ENCODE data around the gene PAPPA.
A peak's percentile ranks its signal among the peaks of the same experiment; 100 is the strongest.

The PAPPA gene

GRCh38 chr9:116355153-116355921 lies 201.7 kb downstream of the PAPPA start:
- DNase-seq, result peak; percentile 45

DNA sequence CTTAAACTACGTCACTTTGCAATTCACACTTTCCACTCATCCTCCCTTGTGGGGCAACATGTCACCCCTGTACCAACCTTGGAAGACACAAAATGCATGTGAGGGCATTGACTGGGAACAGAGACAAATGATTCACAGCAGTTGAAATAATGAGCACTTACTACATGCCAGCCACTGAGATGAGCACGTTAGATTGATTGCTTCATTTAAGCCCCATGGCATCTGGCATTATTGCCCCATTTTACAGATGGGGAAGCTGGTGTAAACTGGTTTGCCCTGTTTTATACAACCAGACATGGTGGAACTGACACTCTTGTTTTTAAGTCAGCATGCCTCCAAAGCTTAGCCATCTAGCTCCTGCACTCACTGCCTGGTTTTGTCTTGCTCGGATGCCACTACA lies 204.7 kb downstream of the PAPPA start:
- no peak for DNase-seq

- DNase-seq, result no peak
Measured at GRCh38 chr9:116360016-116360415, 206.4 kb downstream of the PAPPA start.

DNA sequence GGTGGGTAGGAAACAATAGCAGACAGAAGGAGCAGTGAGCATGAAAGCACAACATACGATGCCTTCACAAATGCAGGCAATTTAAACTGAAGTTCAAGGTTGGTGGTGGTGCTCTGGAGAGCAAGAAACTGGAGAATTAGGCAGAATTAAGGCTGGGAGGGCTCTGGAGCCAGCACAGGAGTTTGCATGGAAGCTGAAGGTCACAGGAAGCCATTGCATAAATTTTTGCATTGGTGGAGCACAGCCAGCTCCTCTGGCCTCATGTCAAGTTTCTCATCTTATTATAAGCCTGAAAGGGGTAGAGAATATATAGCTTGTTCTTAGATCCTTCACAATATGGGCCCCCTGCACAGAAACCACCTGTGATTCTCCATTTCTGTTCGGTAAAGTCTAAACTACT lies 207.4 kb downstream of the PAPPA start:
- no peak for DNase-seq

DNA sequence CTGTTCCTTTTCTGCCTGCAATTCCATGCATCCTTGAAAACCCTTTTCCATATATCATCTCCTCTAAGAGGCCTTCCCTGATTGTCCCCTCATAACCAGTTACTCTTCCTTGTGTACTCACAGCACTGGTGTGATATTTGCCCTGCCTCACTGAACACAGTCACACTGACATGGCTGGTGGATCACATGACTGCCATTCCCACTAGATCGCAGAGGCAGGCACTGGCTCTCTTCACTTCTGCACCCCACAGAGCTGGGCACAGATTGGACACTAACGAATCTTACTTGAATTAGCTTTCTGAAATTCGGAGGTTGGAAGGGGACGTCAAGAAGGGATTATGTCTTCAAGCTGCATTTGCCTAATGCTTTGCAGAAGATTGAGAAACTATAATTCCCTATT lies 208.0 kb downstream of the PAPPA start:
- no peak for DNase-seq

DNA sequence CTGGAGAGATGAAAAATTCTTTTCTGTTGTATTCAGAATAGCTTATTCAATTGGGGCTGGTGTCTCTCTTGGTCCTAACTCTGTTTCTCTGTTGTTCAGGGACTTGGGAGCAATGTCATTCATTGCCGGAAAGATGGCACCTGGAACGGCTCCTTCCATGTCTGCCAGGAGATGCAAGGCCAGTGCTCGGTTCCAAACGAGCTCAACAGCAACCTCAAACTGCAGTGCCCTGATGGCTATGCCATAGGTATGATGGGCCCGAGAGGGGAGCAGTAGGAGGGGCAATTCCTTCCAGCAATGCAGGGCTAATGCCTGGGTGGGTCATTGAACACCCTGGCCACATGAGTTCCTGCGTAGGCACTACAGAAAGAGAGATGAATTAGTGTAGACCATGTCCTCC lies 208.9 kb downstream of the PAPPA start:
- DNase-seq, result no peak

DNA sequence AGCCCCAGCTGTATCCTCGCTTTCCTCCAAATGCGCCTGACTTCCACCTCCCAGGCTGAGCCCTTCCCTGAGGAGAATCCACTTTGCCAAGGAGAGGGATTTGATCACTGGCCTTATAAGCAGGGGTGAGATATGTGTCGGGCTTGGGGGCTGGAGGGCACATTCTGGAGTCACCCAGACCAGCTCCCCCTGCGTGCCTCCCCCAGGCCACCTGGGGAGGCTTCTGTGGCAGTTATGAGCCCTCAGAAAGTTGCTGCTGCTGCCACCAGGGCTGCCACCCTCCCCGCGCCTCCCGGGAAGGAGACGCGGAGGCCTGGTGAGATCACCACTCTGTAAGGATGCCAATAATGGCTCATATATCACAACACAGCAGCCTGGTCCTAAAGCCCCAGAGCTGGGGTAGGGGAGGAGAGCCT lies 211.5 kb downstream of the PAPPA start:
- no peak for DNase-seq

DNA sequence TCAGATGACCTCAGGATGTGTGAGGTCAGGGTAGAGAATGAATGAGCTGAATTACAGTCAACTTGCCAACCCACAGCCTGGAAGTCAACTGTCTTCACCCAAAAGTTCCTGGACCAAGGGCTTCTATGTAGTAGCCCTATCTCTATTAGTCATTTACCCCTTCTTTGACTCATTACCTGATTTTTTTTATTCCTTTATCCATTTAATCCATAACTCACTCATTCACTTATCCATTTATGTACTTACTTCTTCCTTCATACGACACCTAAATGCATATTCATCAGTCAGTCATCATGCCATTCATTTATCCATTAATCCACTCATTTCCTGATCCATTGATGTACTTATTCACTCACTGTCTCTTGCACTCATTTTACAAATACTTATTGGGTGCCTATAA lies 212.7 kb downstream of the PAPPA start:
- no peak for DNase-seq

DNA sequence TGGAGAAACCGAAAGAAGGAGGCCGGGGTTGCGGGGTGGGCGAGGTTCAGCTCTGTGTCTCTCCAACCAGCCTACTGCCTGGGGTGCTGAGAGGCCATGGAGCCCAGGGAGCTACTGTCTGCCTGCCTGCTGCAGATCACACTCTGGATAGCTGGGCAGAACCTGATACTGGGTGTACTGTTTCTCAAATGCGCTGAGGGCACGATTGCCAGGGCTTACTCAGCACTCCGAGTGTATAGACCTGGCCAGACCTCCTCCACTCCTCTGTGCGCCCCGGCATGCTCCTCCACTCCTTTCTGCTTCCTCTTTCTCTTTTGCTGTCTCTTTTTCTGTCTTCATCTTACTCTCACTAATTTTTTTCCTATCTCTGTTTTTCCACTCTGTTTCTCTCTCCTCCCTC lies 215.1 kb downstream of the PAPPA start:
- no peak for DNase-seq

DNA sequence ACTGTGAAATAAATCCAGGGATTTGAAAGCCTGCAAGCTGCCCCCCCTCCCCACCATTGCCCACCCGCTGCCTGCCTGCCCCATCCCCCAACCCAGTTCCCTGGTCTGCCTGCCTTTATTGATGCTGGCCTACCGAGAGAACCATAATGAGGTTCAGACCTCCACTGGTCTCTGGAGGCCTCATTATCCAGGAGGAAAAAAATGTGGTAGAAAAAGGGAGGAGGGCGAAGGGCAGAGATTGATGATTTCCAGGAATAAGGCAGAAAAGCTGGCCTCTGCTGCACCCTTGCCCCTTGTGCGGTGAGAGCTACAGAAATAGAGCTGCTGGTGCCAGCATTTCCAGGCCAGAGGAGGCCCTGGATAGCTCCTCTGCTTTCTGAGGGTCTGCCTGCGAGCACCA lies 216.1 kb downstream of the PAPPA start:
- DNase-seq, result no peak

DNA sequence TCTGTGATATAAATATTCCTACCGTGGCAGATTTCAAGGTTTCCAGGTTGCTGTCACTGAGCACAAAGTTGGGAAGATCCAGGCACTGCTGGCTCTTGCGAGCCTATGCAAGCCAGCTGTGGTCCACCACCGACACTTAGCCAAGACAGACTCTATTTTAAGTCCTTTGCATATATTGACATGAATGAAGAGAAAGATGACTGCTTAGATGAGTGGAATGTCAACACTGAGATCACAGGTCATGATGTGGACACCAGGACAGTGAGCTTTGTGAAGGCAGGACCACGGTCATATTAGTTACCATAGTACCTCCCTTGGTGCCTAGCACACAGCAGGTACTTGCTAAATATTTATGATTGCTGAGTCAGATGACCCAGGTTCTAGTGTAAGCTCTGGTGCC lies 217.0 kb downstream of the PAPPA start:
- no peak for DNase-seq

DNA sequence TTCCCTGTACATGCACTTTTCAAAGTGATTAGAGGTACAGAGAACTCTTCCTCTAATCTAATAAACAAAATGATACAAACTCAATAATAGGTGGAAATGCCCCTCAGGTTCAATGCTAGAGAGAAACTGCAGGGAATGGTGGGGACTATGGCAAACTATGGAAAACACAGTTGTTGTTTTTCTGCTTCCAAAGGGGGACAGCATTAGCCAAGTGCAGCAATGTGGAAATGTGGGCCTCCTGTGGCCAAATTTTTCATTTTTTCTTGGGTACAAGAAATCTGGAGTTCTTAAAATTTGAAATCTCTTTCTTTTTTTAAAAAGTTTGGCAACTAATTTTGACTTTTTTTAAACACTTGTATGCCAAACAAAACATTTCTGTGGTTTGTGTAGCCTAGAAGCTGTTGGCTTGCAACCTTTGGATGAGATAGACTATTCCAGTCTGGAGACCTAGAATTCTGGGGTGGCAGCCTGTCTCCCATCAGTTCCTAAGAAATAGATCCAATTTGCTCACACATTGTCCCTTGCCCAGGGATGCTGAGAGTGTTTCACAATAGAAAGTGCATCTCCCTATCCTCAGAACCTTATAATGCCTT lies 218.6 kb downstream of the PAPPA start:
- no peak for DNase-seq

DNA sequence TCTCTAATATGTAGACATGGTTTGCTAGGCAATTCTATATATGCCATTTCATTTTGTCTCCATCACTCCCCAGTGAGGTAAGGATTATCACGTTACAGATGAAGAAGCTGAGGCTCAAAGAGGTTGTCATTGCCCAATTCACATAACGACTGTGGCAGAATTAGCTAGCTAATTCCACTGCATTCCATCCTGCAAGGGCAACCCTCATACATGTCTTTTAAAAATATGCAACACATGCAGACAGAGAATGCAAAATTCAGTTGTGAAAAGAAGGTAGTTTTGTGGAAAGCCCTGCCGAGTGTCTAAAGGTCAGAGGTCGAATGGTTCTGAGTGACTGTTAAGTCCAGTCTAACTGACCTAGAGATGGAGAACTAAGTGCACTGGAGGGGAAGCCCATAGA lies 219.2 kb downstream of the PAPPA start:
- DNase-seq, result no peak

DNA sequence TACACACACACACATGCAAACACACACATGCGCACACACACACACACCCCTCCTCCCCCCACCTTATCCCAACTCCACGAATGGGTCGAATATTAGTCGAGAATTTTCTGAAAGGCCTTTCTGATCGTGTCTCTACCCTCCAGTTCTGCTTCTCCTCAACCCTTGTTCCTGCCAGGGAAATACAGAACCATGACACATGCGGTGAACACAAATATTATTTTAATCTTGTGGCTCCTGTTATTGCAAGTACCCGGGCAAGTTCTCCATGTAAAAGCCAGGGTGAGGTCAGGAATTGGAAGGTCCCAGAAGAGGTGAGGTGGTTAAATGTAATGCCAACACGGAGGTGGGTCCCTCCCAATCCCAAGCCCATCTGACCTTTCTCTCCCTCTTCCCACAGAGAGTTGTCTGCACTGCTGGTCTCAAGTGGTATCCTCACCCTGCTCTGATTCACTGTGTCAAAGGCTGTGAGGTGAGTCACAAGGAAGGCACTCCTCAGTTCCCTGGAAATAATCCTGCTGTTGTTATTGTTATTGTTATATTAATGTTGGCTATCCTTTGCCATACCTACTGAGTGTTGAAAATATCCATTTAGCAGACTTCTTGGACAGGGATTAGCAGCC lies 223.7 kb downstream of the PAPPA start:
- DNase-seq, result no peak

DNA sequence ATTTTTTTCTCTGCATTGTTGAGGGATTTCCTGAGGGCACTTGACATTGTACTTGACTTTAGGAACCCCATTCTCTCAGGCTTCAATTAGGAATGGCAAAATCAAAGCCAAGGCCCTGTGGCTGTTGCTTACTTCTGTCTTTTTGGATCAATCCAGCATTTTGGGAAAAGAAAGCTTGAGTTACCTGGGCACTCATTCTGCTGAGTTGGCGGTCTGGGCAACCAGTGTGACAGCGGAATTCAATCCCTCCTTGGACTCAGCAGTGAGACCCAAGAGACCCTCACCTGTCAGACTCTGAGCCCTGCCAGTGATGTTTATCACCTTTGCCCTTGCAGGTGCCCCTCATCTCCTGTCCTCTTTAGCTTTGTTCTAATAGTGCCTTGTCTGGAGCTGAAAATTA lies 225.3 kb downstream of the PAPPA start:
- DNase-seq, result no peak

- DNase-seq, result no peak
Measured at GRCh38 chr9:116379821-116380220, 226.2 kb downstream of the PAPPA start.

DNA sequence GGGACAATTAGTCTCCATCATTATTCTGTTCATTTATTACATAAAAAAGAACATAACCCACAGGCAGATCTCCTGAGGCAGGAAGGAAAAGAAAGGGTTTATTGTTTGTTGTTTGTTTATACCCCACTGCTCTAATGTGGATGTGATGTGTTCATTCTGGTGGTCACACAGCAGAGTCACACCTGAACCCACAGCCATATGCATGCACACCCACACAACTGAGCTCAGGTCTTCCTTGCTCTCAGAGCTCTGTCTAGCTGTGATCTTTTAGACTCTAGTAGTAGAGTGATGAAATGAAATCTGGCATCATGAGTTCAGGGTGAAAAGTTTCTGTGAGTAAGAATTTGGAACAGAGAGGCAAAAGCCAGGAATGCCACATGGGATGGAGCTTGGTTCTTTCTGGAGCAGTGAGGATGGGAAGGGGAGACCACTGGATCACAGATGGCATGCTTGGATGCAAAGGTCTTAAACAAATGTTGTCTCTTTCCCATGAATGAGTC lies 227.0 kb downstream of the PAPPA start:
- no peak for DNase-seq

GRCh38 chr9:116381350-116381749 lies 227.8 kb downstream of the PAPPA start:
- DNase-seq, result no peak

- no peak for DNase-seq
Measured at GRCh38 chr9:116382053-116382452, 228.5 kb downstream of the PAPPA start.

- DNase-seq, result no peak
Measured at GRCh38 chr9:116383133-116383532, 229.5 kb downstream of the PAPPA start.

DNA sequence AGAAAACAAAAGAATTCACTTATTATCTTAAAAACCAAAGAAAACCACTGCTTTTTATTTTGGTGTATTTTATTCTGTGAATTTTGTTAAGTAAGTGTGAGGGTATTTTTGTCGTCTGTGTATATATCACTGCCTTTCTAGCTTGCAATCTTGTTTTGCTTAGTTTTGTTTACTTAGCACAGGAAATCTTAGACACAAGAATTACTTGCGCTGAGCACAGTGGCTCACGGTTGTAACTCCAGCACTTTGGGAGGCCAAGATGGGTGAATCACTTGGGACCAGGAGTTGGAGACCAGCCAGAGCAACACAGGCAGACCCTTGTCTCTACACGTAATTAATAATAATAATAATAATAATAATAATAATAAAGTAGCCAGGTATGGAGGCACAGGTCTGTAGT lies 230.3 kb downstream of the PAPPA start:
- no peak for DNase-seq

DNA sequence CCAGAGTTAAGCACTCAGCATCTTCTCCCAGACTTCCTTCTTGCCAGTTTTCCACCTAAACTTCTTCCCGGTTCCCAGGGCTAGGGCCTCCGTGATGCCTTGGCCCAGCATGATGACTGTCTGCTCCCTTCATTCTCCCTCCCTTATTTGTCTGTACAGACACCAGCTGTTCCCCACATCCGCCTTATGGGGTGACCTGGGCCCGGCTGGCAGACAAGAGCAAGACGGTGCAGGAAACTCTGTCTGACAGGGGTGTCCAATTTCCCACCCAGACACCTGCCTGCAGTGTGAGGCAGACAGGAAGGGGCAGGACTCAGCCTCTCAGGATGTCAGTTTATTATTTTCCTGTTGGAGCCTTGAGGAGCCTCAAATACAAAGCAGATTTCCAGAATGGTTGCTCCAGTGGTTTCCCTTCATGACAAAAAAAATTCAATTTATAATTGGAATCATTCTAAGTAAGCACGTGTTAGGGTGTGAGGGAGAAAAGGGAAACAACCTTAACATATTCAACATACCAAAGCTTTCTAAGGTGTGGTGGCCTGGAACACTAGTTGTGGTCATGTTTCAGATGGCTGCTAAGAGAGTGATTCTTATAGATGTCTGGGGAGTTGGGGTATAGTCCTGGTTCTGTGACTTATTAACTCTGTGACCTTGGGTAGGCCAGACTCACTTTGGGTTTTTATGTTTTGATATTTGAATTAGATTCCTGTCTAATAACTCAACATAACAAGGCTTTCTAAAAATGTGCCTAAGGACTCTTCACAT lies 234.5 kb downstream of the PAPPA start:
- DNase-seq, result no peak

GRCh38 chr9:116389541-116390302 lies 236.1 kb downstream of the PAPPA start:
- no peak for DNase-seq

All from NCI-H146 (cell line).